ENCODE measurements around the gene EEF2K. TPM values are rescaled to one million over a fixed set of nuclear protein-coding genes. Genes with fewer than 3 reads are reported as not detected.
A peak's percentile ranks its signal among the peaks of the same experiment; 100 is the strongest.

EEF2K gene
- total RNA-seq (2022) (15.0 and 15.9 TPM in 2 replicates), Bru-seq, nascent RNA (percentile 56 among the genes with signal in this experiment), BruChase-seq, experiment 1, labeled RNA remaining after a 6-hour chase (percentile 67 among the genes with signal in this experiment), BruChase-seq, experiment 2, labeled RNA remaining after a 2-hour chase (percentile 63 among the genes with signal in this experiment)
- long read RNA-seq, full-length matches to known transcripts = 2 of 10 reads
- long read RNA-seq, partial matches to known transcripts = 2 of 10 reads
- long read RNA-seq, other reads (novel, unspliced or antisense) = 6 of 10 reads

- Mint-ChIP-seq H3K36me3 (ENCODE audit: insufficient read depth, unreplicated experiment) (peaks cover 10% of the 10 kb centered on the region), H3K27me3 (ENCODE audit: insufficient read depth, unreplicated experiment) (no peaks in the 10 kb centered on the region), H3K4me3 (ENCODE audit: unreplicated experiment) (peak within 1 kb of the TSS; percentile 79), H3K4me1 (ENCODE audit: insufficient read depth, unreplicated experiment) (peaks cover 19% of the 10 kb centered on the region), H3K9me3 (ENCODE audit: unreplicated experiment) (no peaks in the 10 kb centered on the region), H3K27ac (ENCODE audit: low read depth, unreplicated experiment) (peak within 1 kb of the TSS; percentile 70)
- TF ChIP-seq, protein P1, sequence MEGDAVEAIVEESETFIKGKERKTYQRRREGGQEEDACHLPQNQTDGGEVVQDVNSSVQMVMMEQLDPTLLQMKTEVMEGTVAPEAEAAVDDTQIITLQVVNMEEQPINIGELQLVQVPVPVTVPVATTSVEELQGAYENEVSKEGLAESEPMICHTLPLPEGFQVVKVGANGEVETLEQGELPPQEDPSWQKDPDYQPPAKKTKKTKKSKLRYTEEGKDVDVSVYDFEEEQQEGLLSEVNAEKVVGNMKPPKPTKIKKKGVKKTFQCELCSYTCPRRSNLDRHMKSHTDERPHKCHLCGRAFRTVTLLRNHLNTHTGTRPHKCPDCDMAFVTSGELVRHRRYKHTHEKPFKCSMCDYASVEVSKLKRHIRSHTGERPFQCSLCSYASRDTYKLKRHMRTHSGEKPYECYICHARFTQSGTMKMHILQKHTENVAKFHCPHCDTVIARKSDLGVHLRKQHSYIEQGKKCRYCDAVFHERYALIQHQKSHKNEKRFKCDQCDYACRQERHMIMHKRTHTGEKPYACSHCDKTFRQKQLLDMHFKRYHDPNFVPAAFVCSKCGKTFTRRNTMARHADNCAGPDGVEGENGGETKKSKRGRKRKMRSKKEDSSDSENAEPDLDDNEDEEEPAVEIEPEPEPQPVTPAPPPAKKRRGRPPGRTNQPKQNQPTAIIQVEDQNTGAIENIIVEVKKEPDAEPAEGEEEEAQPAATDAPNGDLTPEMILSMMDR (IDR thresholded peaks at IDR 0.05; ENCODE audit: unreplicated experiment) = peak; percentile 83
- CTCF ChIA-PET = interaction anchor here (0.6 to 5.0 kb wide), 12 partner anchors 9 to 94 kb away, joined by 3 to 32 read pairs (median 4); partner anchors contain the start of gene POLR3E
- BruUV-seq (replicated peaks) = no TSS peak
- DNase-seq (ENCODE audit: unreplicated experiment) = peak; percentile 96
- POLR2A ChIA-PET = interaction anchor here (0.5 to 10.0 kb wide), 12 partner anchors 11 to 253 kb away, joined by 3 to 104 read pairs (median 6); partner anchors contain the start of genes POLR3E and UQCRC2
- intact Hi-C loops (cut with micrococcal nuclease) = loop anchor here (1.0 kb wide), 2 partner anchors 26 to 91 kb away; partner anchors contain the start of gene POLR3E
Measured at GRCh38 chr16:22206013-22206841, at the start of gene EEF2K. Gene EEF2K (plus strand): TSS chr16:22206278. CDS start chr16:22225730, 19,452 bp downstream.

GRCh38 chr16:22161401-22161800, 44.7 kb upstream of the EEF2K start:
- H3K4me3 Mint-ChIP-seq (ENCODE audit: unreplicated experiment) = no peak overlapping the region
- peaks cover 9% of the 10 kb centered on the region for H3K9me3 Mint-ChIP-seq (ENCODE audit: unreplicated experiment)
- intact Hi-C loops (cut with micrococcal nuclease) = no loop called here
- POLR2A ChIA-PET = no interaction called here
- no peak overlapping the region for H3K27ac Mint-ChIP-seq (ENCODE audit: low read depth, unreplicated experiment)
- TF ChIP-seq, protein P1 (IDR thresholded peaks at IDR 0.05; ENCODE audit: unreplicated experiment) = no peak
- H3K27me3 Mint-ChIP-seq (ENCODE audit: insufficient read depth, unreplicated experiment) = peaks cover 28% of the 10 kb centered on the region
- no TSS peak for BruUV-seq (replicated peaks)
- CTCF ChIA-PET = no interaction called here
- DNase-seq (ENCODE audit: unreplicated experiment) = no peak
- H3K4me1 Mint-ChIP-seq (ENCODE audit: insufficient read depth, unreplicated experiment) = no peaks in the 10 kb centered on the region
- no peaks in the 10 kb centered on the region for H3K36me3 Mint-ChIP-seq (ENCODE audit: insufficient read depth, unreplicated experiment)

- TF ChIP-seq, protein P1 (IDR thresholded peaks at IDR 0.05; ENCODE audit: unreplicated experiment) = no peak
- BruUV-seq (replicated peaks) = no TSS peak
- H3K27ac Mint-ChIP-seq (ENCODE audit: low read depth, unreplicated experiment) = no peak within 1 kb of the TSS
- H3K36me3 Mint-ChIP-seq (ENCODE audit: insufficient read depth, unreplicated experiment) = no peaks in the 10 kb centered on the region
- H3K27me3 Mint-ChIP-seq (ENCODE audit: insufficient read depth, unreplicated experiment) = peaks cover 25% of the 10 kb centered on the region
- H3K4me1 Mint-ChIP-seq (ENCODE audit: insufficient read depth, unreplicated experiment) = no peaks in the 10 kb centered on the region
- DNase-seq (ENCODE audit: unreplicated experiment) = peak; percentile 5
- intact Hi-C loops (cut with micrococcal nuclease) = no loop called here
- no peak within 1 kb of the TSS for H3K4me3 Mint-ChIP-seq (ENCODE audit: unreplicated experiment)
- peaks cover 9% of the 10 kb centered on the region for H3K9me3 Mint-ChIP-seq (ENCODE audit: unreplicated experiment)
- CTCF ChIA-PET = interaction anchor here (0.8 kb wide), 1 partner anchor 62 kb away, joined by 4 read pairs; no protein-coding TSS in a partner anchor
- POLR2A ChIA-PET = no interaction called here
Measured at GRCh38 chr16:22161999-22162655, 44.0 kb upstream of the EEF2K start, which contains the start of gene SDR42E2. Gene SDR42E2 (plus strand): TSS chr16:22162506. CDS start chr16:22165583, 3,077 bp downstream.

Measured in MCF 10A (cell line).